Kidney (tissue), 14 donors: ENCODE results near the gene SPI1. TPM values are rescaled to one million over a fixed set of nuclear protein-coding genes. Genes with fewer than 3 reads are reported as not detected.

Experiments used
- DNase-seq, 5 donors: peaks; one replicate each; pipeline ENCODE4 v3.0.0-alpha.2; 2013 to 2020
- FAIRE-seq: peaks from 2 replicates; lab custom pipeline; 2012; peaks lifted over from hg19 to GRCh38; lab: Jason Lieb, UNC
- H3K27ac ChIP-seq, 2 donors: one replicate each; pipeline ENCODE4 v1.7.0; 2013; ENCODE audit warnings: low read depth in 2 of 2, low read length in 2 of 2, inconsistent platforms in 1 of 2
- H3K27me3 ChIP-seq: one replicate; pipeline ENCODE4 v1.7.1; 2013; ENCODE audit warnings: low read length, inconsistent platforms; ENCODE audit not compliant: control insufficient read depth, insufficient read depth
- H3K36me3 ChIP-seq, 3 donors: one replicate each; pipeline versions ENCODE4 v1.7.0 to v1.7.1; 2013; ENCODE audit warnings: low read length in 3 of 3, control low read depth in 1 of 3, inconsistent platforms in 1 of 3; ENCODE audit not compliant: insufficient read depth in 3 of 3, control insufficient read depth in 2 of 3
- H3K4me1 ChIP-seq, 3 donors: one replicate each; pipeline versions ENCODE4 v1.7.0 to v1.7.1; 2013; ENCODE audit warnings: low read length in 3 of 3, inconsistent platforms in 1 of 3, low read depth in 1 of 3; ENCODE audit not compliant: control insufficient read depth in 2 of 3, insufficient read depth in 2 of 3
- H3K4me3 ChIP-seq, 3 donors: one replicate each; pipeline versions ENCODE4 v1.7.0 to v1.8.1; 2013; ENCODE audit warnings: low read length in 3 of 3, control low read depth in 1 of 3, inconsistent platforms in 1 of 3
- H3K9ac ChIP-seq, 3 donors: one replicate each; pipeline versions ENCODE4 v1.7.0 to v1.7.1; 2013; ENCODE audit warnings: low read length in 3 of 3, control low read depth in 1 of 3, inconsistent platforms in 1 of 3
- H3K9me3 ChIP-seq, 3 donors: one replicate each; pipeline versions ENCODE4 v1.7.0 to v1.7.1; 2013; ENCODE audit warnings: low read length in 3 of 3, control low read depth in 1 of 3, inconsistent platforms in 1 of 3; ENCODE audit not compliant: control insufficient read depth in 2 of 3, insufficient read depth in 1 of 3
- CTCF ChIP-seq: IDR thresholded peaks from 3 replicates; pipeline ENCODE4 v1.5.1; 2012; ENCODE audit warnings: mild to moderate bottlenecking, moderate library complexity, borderline replicate concordance; ENCODE audit not compliant: insufficient read depth; ENCODE audit errors: extremely low read depth
- intact Hi-C: fragments of 100-400 bp; cut with DNase I; formaldehyde crosslinking; loops from one replicate; pipeline ENCODE4 v1.11.1; 2022
- polyA plus RNA-seq: library from polyadenylated mRNA; stranded (reverse); fragments of 350-450 nt; fragmentation: Illumina TruSeq; extraction: RNeasy Lipid Tissue Mini Kit (QIAGEN cat#74804); gene quantifications from one replicate; pipeline ENCODE4 v1.2.3, GENCODE V29; 2014; ENCODE audit warnings: low read depth, low replicate concordance; ENCODE audit not compliant: insufficient read depth
- total RNA-seq: library from RNA; stranded (reverse); fragmentation: NEBNext Ultra II Directional; extraction: Animal tissue kit (Norgen Biotek cat#: 25700); gene quantifications from one replicate; pipeline ENCODE4 v1.2.1, GENCODE V29; 2021
- donor health status: control.
- donor health status: control.
- donor health status: control.
- donor health status: control.
- donor health status: control.
- donor health status: DM: yes; HTN: yes; CAD: no.
- donor health status: Normal renal cell carcinoma (clear cell type).

The SPI1 gene
- total and polyA plus RNA-seq, 2 donors from 2014 or later, result 7.3 to 39.8 TPM

- intact Hi-C loops, result no loop called here
- no peak for FAIRE-seq
- H3K9ac ChIP-seq, result no peak overlapping the region
Observed at GRCh38 chr11:47357985-47358730, 20.2 kb downstream of the SPI1 start.

GRCh38 chr11:47356998-47357329 lies 21.4 kb downstream of the SPI1 start:
- H3K27me3 ChIP-seq, result no peaks in the 10 kb centered on the region
- H3K36me3 ChIP-seq, result no peaks in the 10 kb centered on the region
- no peak overlapping the region for H3K4me3 ChIP-seq
- intact Hi-C loops, result no loop called here
- FAIRE-seq (no peak), DNase-seq (no peak)
- H3K9me3 ChIP-seq, result no peaks in the 10 kb centered on the region
- TF ChIP-seq CTCF, result no peak
- no peak overlapping the region for H3K27ac ChIP-seq
- no peak overlapping the region for H3K9ac ChIP-seq
- H3K4me1 ChIP-seq, result peaks cover 0 to 5% (median 0%) of the 10 kb centered on the region in 3 donors

More at GRCh38 chr11:47357985-47358730, 20.2 kb downstream of the SPI1 start:
- Histone ChIP-seq H3K4me1 (peaks cover 0 to 5% (median 0%) of the 10 kb centered on the region in 3 donors), H3K9me3 (no peaks in the 10 kb centered on the region), H3K27me3 (no peaks in the 10 kb centered on the region), H3K36me3 (no peaks in the 10 kb centered on the region), H3K4me3 (no peak overlapping the region), H3K27ac (no peak overlapping the region)
- TF ChIP-seq CTCF, result no peak
- peak in 1 of 5 donors; percentile 35 for DNase-seq

- Histone ChIP-seq H3K9ac (peak overlapping the region in 1 of 3 donors; percentile 55), H3K27me3 (no peaks in the 10 kb centered on the region), H3K27ac (no peak overlapping the region), H3K36me3 (no peaks in the 10 kb centered on the region), H3K9me3 (no peaks in the 10 kb centered on the region), H3K4me3 (peak overlapping the region in 1 of 3 donors; percentile 20), H3K4me1 (peaks cover 0 to 5% (median 0%) of the 10 kb centered on the region in 3 donors)
- DNase-seq, result no peak
- TF ChIP-seq CTCF, result no peak
- no peak for FAIRE-seq
- intact Hi-C loops, result no loop called here
Observed at GRCh38 chr11:47356129-47356997, 22.0 kb downstream of the SPI1 start.
